ENCODE results near the gene COPS8. TPM values are rescaled to one million over a fixed set of nuclear protein-coding genes. Genes with fewer than 3 reads are reported as not detected.

The COPS8 gene
- total and polyA plus RNA-seq, 5 experiments from 2014 or later: 29.1 to 56.1 (median 51.0) TPM

DNA sequence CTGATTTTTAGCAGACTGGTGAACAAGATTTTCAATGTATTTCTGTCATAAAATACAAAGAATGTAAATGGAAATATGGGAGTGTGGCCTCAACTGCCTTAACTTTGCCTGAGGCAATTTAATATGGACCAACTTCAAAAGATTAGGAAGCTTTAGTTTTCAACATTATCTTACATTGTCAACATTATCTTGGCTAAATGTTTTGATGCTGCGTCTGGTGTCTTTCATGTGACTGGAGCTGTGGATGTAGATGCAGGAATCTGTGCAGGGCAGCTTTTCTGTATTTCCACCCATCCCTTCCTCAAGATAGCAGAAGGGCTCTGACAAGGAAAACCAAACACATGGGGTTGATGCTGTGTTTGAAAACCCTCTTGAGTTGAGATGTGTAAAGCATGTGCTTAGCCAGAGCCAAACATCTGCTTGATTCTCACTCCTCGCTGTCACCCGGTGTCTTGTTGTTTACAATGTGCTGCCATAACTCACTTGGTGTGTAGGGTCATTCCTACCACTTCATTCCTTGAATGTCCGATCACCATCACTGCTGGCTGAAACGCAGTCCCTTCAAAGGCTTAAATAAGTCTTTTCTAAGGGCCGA is 33.0 kb downstream of the COPS8 start:
- POLR2A ChIA-PET: no interaction called here

GRCh38 chr2:237120916-237121315 is 35.2 kb downstream of the COPS8 start:
- Mint-ChIP-seq H3K9me3 (no peaks in the 10 kb centered on the region), H3K4me1 (no peaks in the 10 kb centered on the region), H3K36me3 (no peaks in the 10 kb centered on the region), H3K27ac (no peak overlapping the region), H3K27me3 (peaks cover 0 to 5% (median 0%) of the 10 kb centered on the region in 5 donors), H3K4me3 (no peak overlapping the region)
- POLR2A ChIA-PET: no interaction called here
- ATAC-seq (no peak), DNase-seq (no peak)

More for the DNA sequence above, 33.0 kb downstream of the COPS8 start:
- no peak overlapping the region for H3K27ac Mint-ChIP-seq
- no peaks in the 10 kb centered on the region for H3K9me3 Mint-ChIP-seq
- DNase-seq: no peak
- no peaks in the 10 kb centered on the region for H3K27me3 Mint-ChIP-seq
- H3K36me3 Mint-ChIP-seq: no peaks in the 10 kb centered on the region
- no peak for ATAC-seq
- no peak overlapping the region for H3K4me3 Mint-ChIP-seq
- no peaks in the 10 kb centered on the region for H3K4me1 Mint-ChIP-seq

- DNase-seq (no peak), ATAC-seq (no peak)
- Mint-ChIP-seq H3K27me3 (peaks cover 0 to 5% (median 0%) of the 10 kb centered on the region in 5 donors), H3K36me3 (no peaks in the 10 kb centered on the region), H3K9me3 (no peaks in the 10 kb centered on the region), H3K27ac (no peak overlapping the region), H3K4me1 (no peaks in the 10 kb centered on the region), H3K4me3 (no peak overlapping the region)
- POLR2A ChIA-PET: no interaction called here
Observed at GRCh38 chr2:237121321-237121720, 35.6 kb downstream of the COPS8 start.

DNA sequence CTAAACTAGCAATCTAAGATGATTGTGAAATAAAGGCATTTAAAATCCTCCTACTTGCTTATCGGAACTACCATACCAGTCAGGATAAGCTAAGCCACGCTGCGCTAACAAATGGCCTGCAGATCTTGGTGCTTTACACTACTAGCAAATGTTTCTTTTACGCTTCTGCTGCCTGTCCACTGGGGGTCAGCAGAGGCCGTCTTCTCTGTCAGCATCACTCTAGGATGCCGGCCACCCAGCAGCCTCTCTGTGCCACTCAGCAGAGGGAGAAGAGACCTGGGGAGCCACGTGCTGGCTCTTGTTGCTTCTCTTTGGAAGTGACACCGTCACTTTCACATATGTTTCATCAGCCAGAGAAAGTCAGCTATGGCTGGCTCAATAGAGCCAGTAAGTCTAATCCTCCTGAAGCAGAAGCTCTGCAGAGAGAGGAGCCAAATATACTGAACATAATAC is 36.6 kb downstream of the COPS8 start:
- Mint-ChIP-seq H3K4me3 (no peak overlapping the region), H3K9me3 (no peaks in the 10 kb centered on the region), H3K27ac (no peak overlapping the region), H3K4me1 (no peaks in the 10 kb centered on the region), H3K36me3 (no peaks in the 10 kb centered on the region), H3K27me3 (peaks cover 0 to 5% (median 0%) of the 10 kb centered on the region in 5 donors)
- POLR2A ChIA-PET: no interaction called here
- DNase-seq: peak in 4 of 10 donors; percentile 8 to 26 (median 12)
- ATAC-seq: peak; percentile 38 to 49

- no peak for DNase-seq
- POLR2A ChIA-PET: no interaction called here
- no peak for ATAC-seq
- H3K9me3 Mint-ChIP-seq: no peaks in the 10 kb centered on the region
- no peaks in the 10 kb centered on the region for H3K36me3 Mint-ChIP-seq
- H3K4me3 Mint-ChIP-seq: no peak overlapping the region
- no peaks in the 10 kb centered on the region for H3K4me1 Mint-ChIP-seq
- H3K27ac Mint-ChIP-seq: no peak overlapping the region
- peaks cover 0 to 5% (median 0%) of the 10 kb centered on the region in 5 donors for H3K27me3 Mint-ChIP-seq
Observed at GRCh38 chr2:237124820-237125219, 39.1 kb downstream of the COPS8 start.

DNA sequence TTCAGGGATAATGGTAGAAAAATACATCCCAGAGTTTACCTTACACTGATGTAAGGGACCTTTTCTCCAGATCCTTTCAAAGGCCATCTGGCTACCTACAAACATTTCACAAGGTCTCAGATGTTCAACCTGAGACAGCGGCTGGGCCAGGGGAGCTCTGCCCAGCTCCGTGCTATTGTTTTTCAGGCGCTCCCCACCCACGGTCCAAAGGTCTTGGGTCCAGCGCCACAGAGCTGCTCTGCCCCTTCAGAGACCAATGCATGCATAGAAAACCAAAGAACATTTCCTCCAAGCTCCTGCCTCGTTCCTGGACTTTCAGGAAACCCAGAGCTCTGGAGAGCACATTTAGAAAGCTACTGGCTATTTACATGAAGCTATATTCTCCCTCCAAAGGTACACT is 40.3 kb downstream of the COPS8 start:
- Mint-ChIP-seq H3K4me3 (no peak overlapping the region), H3K27me3 (peaks cover 0 to 5% (median 0%) of the 10 kb centered on the region in 5 donors), H3K27ac (no peak overlapping the region), H3K36me3 (no peaks in the 10 kb centered on the region), H3K9me3 (no peaks in the 10 kb centered on the region), H3K4me1 (no peaks in the 10 kb centered on the region)
- ATAC-seq: no peak
- no peak for DNase-seq
- POLR2A ChIA-PET: no interaction called here

DNA sequence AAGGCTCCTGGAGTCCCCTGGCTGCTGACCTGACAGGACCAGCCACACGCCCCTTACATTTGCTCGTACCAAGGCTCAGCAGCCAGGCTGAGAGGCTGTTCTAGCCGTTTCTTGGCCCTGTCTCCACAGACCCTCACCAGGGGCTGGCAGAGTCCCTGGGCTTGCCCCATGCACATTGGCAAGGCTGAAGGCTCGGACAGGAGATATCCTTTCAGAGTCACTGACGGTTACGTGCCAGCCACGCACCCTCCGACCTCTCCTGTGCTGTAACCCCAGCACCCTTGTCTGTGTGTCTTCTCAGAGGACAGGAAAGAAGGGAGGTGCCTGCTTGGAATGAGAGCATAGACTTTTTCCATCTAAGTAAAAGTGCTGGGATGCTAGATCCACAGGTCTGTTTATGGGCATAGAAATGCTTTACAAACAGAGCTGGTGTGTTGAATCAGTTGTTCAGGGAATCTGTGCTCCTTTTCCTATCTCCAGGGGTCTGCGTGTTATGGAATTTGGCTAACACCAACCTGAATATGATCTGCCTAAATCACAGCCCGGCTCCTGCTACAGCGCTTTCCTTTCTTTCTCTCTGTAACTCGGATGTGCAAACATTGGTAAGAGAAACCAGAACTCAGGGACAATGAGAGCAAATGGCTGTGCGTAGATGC is 41.0 kb downstream of the COPS8 start:
- no peaks in the 10 kb centered on the region for H3K9me3 Mint-ChIP-seq
- H3K27ac Mint-ChIP-seq: no peak overlapping the region

DNA sequence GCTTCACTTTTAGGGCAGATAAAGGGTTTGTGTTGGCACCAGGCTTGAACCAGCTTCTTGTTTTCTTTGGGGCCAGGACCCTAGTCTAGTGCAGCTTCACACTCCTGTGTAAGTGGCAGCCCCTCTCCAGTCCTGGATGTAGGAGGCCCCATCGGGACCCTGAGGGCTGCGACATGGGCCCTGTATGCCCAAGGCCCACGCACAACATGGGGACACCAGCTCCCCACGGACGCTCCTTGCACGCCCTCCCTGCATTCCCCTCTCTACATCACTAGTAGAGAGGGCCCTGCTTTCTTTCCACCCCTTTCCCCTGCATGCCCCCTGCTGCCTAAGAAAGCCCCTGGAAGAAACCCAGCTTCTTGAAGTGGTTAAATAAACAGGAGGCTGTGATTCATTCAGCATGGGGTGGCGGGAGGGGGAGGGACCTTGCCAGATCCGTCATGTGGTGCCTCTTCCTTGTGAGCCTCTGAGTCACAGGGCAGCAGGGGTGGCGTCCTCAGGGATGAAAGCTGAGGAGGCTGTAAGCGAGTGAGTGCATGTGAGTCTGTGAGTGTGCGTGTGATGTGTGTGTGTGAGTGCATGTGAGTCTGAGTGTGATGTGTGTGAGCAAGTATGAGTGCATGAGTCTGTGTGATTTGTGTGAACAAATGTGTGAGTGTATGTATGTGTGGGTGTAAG is 42.5 kb downstream of the COPS8 start:
- H3K27ac Mint-ChIP-seq: no peak overlapping the region
- ATAC-seq: no peak
- no peak overlapping the region for H3K4me3 Mint-ChIP-seq
- DNase-seq: peak in 1 of 10 donors; percentile 17
- POLR2A ChIA-PET: no interaction called here
- no peaks in the 10 kb centered on the region for H3K36me3 Mint-ChIP-seq
- H3K27me3 Mint-ChIP-seq: peaks cover 0 to 5% (median 0%) of the 10 kb centered on the region in 5 donors
- H3K9me3 Mint-ChIP-seq: no peaks in the 10 kb centered on the region
- H3K4me1 Mint-ChIP-seq: no peaks in the 10 kb centered on the region

More for the DNA sequence above, 41.0 kb downstream of the COPS8 start:
- no peak overlapping the region for H3K4me3 Mint-ChIP-seq
- no peaks in the 10 kb centered on the region for H3K36me3 Mint-ChIP-seq
- ATAC-seq (no peak), DNase-seq (no peak)
- peaks cover 0 to 5% (median 0%) of the 10 kb centered on the region in 5 donors for H3K27me3 Mint-ChIP-seq
- POLR2A ChIA-PET: no interaction called here
- H3K4me1 Mint-ChIP-seq: no peaks in the 10 kb centered on the region

- POLR2A ChIA-PET: no interaction called here
- H3K4me1 Mint-ChIP-seq: no peaks in the 10 kb centered on the region
- H3K9me3 Mint-ChIP-seq: no peaks in the 10 kb centered on the region
- H3K27me3 Mint-ChIP-seq: peaks cover 0 to 7% (median 0%) of the 10 kb centered on the region in 5 donors
- no peak overlapping the region for H3K4me3 Mint-ChIP-seq
- DNase-seq (no peak), ATAC-seq (no peak)
- peaks cover 0 to 7% (median 0%) of the 10 kb centered on the region in 3 donors for H3K36me3 Mint-ChIP-seq
- H3K27ac Mint-ChIP-seq: no peak overlapping the region
Observed at GRCh38 chr2:237128845-237129592, 43.3 kb downstream of the COPS8 start.

DNA sequence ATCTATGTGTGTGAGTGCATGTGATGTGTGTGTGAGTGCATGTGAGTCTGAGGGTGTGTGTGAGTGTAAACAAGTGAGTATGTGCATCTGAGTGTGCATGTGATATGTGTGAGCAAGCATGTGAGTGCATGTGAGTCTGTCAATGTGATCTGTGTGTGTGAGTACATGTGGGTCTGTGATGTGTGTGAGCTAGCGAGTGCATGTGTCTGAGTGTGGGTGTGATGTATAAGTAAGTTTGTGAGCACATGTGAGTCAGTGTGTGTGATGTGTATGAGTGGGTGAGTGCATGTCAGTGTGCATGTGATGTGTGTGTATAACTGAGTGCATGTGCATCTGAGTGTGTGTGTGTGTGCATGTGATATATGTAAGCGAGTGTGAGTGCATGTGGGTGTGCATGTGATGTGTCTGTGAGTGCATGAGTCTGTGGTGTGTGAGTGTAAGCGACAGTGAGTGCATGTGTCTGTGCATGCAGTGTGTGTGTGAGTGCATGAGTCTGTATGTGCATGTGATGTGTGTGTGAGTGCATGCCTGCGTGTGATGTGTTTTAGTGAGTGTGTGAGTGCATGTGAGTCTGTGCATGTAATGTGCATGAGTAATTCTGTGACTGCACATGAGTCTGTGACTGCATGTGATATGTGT is 44.1 kb downstream of the COPS8 start:
- H3K36me3 Mint-ChIP-seq: peaks cover 0 to 7% (median 0%) of the 10 kb centered on the region in 3 donors
- H3K9me3 Mint-ChIP-seq: no peaks in the 10 kb centered on the region
- no peak overlapping the region for H3K4me3 Mint-ChIP-seq

GRCh38 chr2:237130562-237131421 is 45.1 kb downstream of the COPS8 start:
- ATAC-seq (no peak), DNase-seq (no peak)
- H3K4me1 Mint-ChIP-seq: no peaks in the 10 kb centered on the region
- POLR2A ChIA-PET: no interaction called here
- peaks cover 0 to 4% (median 0%) of the 10 kb centered on the region in 5 donors for H3K27me3 Mint-ChIP-seq
- no peak overlapping the region for H3K27ac Mint-ChIP-seq
- no peak overlapping the region for H3K4me3 Mint-ChIP-seq
- no peaks in the 10 kb centered on the region for H3K9me3 Mint-ChIP-seq
- peaks cover 0 to 7% (median 0%) of the 10 kb centered on the region in 3 donors for H3K36me3 Mint-ChIP-seq

More for the DNA sequence above, 44.1 kb downstream of the COPS8 start:
- peaks cover 0 to 9% (median 0%) of the 10 kb centered on the region in 5 donors for H3K27me3 Mint-ChIP-seq
- no peak for DNase-seq
- H3K4me1 Mint-ChIP-seq: no peaks in the 10 kb centered on the region
- H3K27ac Mint-ChIP-seq: no peak overlapping the region
- POLR2A ChIA-PET: no interaction called here
- no peak for ATAC-seq

All from naive thymus-derived CD8-positive, alpha-beta T cell (primary cell).